A549 (cell line): ENCODE measurements around the gene SEMA4B. TPM values are rescaled to one million over a fixed set of nuclear protein-coding genes. Genes with fewer than 3 reads are reported as not detected.

Experiments
- ATAC-seq, 2 experiments: fragments of 200-7000 bp in 1 of 2; fragments of >200 bp in 1 of 2; cut with Nextera tagmentation in 1 of 2; cut with Tn5 transposase in 1 of 2; 3 replicates each; pipeline versions ENCODE4 v1.8.0 to v1.9.1; 2018 to 2020; ENCODE audit warnings: mild to moderate bottlenecking in 1 of 2, moderate library complexity in 1 of 2
- CTCF ChIA-PET: fragments of 300-600 bp; sonication (Branson Sonifier 250); formaldehyde crosslinking; extraction: SDS; loops from one replicate; lab custom pipeline; 2021; ENCODE audit warnings: antibody characterized with exemption, inconsistent platforms; lab: Yijun Ruan, JAX
- POLR2A ChIA-PET: fragments of 350-600 bp; formaldehyde crosslinking; extraction: SDS; loops from one replicate; lab custom pipeline; 2021; ENCODE audit warnings: antibody characterized with exemption, inconsistent platforms; lab: Yijun Ruan, JAX
- DNase-seq, 2 experiments: peaks; one replicate each; pipeline versions ENCODE4 v3.0.0 to v3.0.0-alpha.2; 2011 to 2016; ENCODE audit warnings: low read depth in 1 of 2, low spot score in 1 of 2
- FAIRE-seq: peaks from 2 replicates; lab custom pipeline; 2011; peaks lifted over from hg19 to GRCh38; lab: Jason Lieb, UNC
- H3K27ac ChIP-seq, 2 experiments: fragments of >200 bp; sonication (Bioruptor Twin); formaldehyde crosslinking; 3 replicates each; pipeline ENCODE4 v1.5.1; 2016 to 2017
- H3K4me1 ChIP-seq: fragments of >200 bp; sonication (Bioruptor Twin); formaldehyde crosslinking; 3 replicates; pipeline ENCODE4 v1.6.1; 2016
- H3K4me2 ChIP-seq: fragments of >200 bp; sonication (Bioruptor Twin); formaldehyde crosslinking; 3 replicates; pipeline ENCODE4 v1.6.1; 2016
- H3K4me3 ChIP-seq: fragments of >200 bp; sonication (Bioruptor Twin); formaldehyde crosslinking; 3 replicates; pipeline ENCODE4 v1.5.1; 2016
- H3K9me3 ChIP-seq: fragments of >200 bp; sonication (Bioruptor Twin); formaldehyde crosslinking; 3 replicates; pipeline ENCODE4 v1.6.1; 2016
- CBX2 ChIP-seq: fragments of 200-600 bp; sonication (generic); IDR thresholded peaks from 2 replicates; pipeline ENCODE4 v1.6.1; 2016; ENCODE audit warnings: low read depth, mild to moderate bottlenecking, borderline replicate concordance
- CHD2 ChIP-seq: fragments of 150-350 bp; IDR thresholded peaks from 2 replicates; pipeline ENCODE4 v1.6.1; 2014; ENCODE audit warnings: low read length; ENCODE audit not compliant: partially characterized antibody
- CHD4 ChIP-seq: fragments of 200-600 bp; sonication (generic); IDR thresholded peaks from 2 replicates; pipeline ENCODE4 v1.6.1; 2016; ENCODE audit warnings: antibody characterized with exemption, mild to moderate bottlenecking, borderline replicate concordance
- HDAC2 ChIP-seq: fragments of 200-600 bp; sonication (generic); IDR thresholded peaks from 2 replicates; pipeline ENCODE4 v1.6.1; 2016
- JUNB ChIP-seq: fragments of >200 bp; sonication (Bioruptor Twin); formaldehyde crosslinking; IDR thresholded peaks from 2 replicates; pipeline ENCODE4 v1.6.1; 2016
- MAFK ChIP-seq: fragments of 450-650 bp; IDR thresholded peaks from 2 replicates; pipeline ENCODE4 v1.6.1; 2014; ENCODE audit not compliant: partially characterized antibody
- NFE2L2 ChIP-seq: fragments of 150-350 bp; conservative IDR thresholded peaks from 2 replicates; pipeline ENCODE4 v1.6.1; 2014; ENCODE audit warnings: low read length
- POLR2A ChIP-seq: IDR thresholded peaks from 2 replicates; pipeline ENCODE4 v1.6.1; 2012; ENCODE audit warnings: mild to moderate bottlenecking, low read length
- POLR2AphosphoS2 ChIP-seq: conservative IDR thresholded peaks from 2 replicates; pipeline ENCODE4 v1.6.1; 2012; ENCODE audit warnings: low read length, improper control_type of control experiment, inconsistent platforms
- SMC3 ChIP-seq: fragments of >200 bp; sonication (Bioruptor Twin); formaldehyde crosslinking; IDR thresholded peaks from 3 replicates; pipeline ENCODE4 v1.6.1; 2018; ENCODE audit warnings: inconsistent platforms
- TFCP2L1 ChIP-seq: fragments of 250-450 bp; sonication (Bioruptor Pico); IDR thresholded peaks from 2 replicates; pipeline ENCODE4 v1.5.0; 2021; ENCODE audit warnings: mild to moderate bottlenecking
- ZC3H11A ChIP-seq: fragments of 450-650 bp; IDR thresholded peaks from 2 replicates; pipeline ENCODE4 v1.6.1; 2014; ENCODE audit warnings: antibody characterized with exemption, mild to moderate bottlenecking
- WGBS: methylation state at CpG from one replicate; pipeline ENCODE4 v1.1.6; 2017; ENCODE audit errors: missing lambda C conversion rate; 5-methylcytosine and 5-hydroxymethylcytosine counted together
- polyA plus RNA-seq, 4 experiments: library from polyadenylated mRNA; depleted of rRNA in 3 of 4; stranded (reverse); fragments of >200 nt; fragmentation: RNase III in 1 of 4; extraction: RNeasy Plus Mini Kit Qiagen cat#74134 plus additional on column Dnase treatment in 1 of 4; gene quantifications; 2 replicates in 3 of 4; 3 replicates in 1 of 4; pipeline ENCODE4 v1.2.3, GENCODE V29; 2011 to 2017
- TF ChIP-seq, protein P1 (sequence below): fragments of 250-450 bp; sonication (Bioruptor Pico); IDR thresholded peaks from 2 replicates; pipeline ENCODE4 v1.5.0; 2021; ENCODE audit warnings: mild to moderate bottlenecking, moderate library complexity, borderline replicate concordance
- TF ChIP-seq, protein P2 (sequence below): IDR thresholded peaks from 2 replicates; pipeline ENCODE4 v1.6.1; 2012; ENCODE audit warnings: low read depth, borderline replicate concordance
- TF ChIP-seq, protein P3 (sequence below): fragments of 200-600 bp; sonication (generic); IDR thresholded peaks from 2 replicates; pipeline ENCODE4 v1.6.1; 2016; ENCODE audit warnings: antibody characterized with exemption, mild to moderate bottlenecking, moderate library complexity
- TF ChIP-seq, protein P4 (sequence below): fragments of 450-650 bp; IDR thresholded peaks from 2 replicates; pipeline ENCODE4 v1.6.1; 2014; ENCODE audit warnings: antibody characterized with exemption

The SEMA4B gene
- polyA plus RNA-seq, 2 of the 4 experiments (the other 2 are of a cell fraction), result 45.3 to 47.1 TPM

DNA sequence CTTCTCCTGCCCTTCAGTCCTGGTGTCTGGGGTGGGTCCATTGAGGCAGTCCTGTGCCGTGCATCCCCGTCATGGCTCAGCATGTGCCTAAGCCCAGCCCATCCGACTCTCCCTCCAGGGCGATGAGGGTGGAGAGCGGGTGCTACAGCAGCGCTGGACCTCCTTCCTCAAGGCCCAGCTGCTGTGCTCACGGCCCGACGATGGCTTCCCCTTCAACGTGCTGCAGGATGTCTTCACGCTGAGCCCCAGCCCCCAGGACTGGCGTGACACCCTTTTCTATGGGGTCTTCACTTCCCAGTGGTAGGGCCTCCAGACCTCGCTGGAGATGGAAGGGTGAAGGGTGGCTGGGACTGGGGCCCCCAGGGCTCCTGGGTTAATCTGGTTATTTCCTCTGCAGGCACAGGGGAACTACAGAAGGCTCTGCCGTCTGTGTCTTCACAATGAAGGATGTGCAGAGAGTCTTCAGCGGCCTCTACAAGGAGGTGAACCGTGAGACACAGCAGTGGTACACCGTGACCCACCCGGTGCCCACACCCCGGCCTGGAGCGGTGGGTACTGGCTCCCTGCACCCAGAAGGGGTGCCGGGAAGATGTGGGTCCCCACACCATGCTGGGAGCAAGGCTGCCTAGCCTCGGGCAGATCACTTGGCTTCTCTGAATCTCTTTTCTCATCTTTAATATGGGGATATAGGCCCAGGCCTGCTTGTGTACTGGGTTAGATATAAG, 22.5 kb downstream of the SEMA4B start:
- no peak for ATAC-seq
- Histone ChIP-seq H3K4me2 (no peak overlapping the region), H3K9me3 (no peaks in the 10 kb centered on the region), H3K4me3 (no peak overlapping the region), H3K4me1 (peaks cover 25% of the 10 kb centered on the region), H3K27ac (no peak overlapping the region)
- no peak for TF ChIP-seq ZC3H11A
- TF ChIP-seq NFE2L2, result no peak
- no peak for TF ChIP-seq JUNB
- TF ChIP-seq SMC3, result no peak
- no peak for TF ChIP-seq CHD4
- TF ChIP-seq, protein P1, sequence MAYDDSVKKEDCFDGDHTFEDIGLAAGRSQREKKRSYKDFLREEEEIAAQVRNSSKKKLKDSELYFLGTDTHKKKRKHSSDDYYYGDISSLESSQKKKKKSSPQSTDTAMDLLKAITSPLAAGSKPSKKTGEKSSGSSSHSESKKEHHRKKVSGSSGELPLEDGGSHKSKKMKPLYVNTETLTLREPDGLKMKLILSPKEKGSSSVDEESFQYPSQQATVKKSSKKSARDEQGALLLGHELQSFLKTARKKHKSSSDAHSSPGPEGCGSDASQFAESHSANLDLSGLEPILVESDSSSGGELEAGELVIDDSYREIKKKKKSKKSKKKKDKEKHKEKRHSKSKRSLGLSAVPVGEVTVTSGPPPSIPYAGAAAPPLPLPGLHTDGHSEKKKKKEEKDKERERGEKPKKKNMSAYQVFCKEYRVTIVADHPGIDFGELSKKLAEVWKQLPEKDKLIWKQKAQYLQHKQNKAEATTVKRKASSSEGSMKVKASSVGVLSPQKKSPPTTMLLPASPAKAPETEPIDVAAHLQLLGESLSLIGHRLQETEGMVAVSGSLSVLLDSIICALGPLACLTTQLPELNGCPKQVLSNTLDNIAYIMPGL (CRISPR knock-in tag), result no peak
- no peak for TF ChIP-seq POLR2AphosphoS2
- no peak for TF ChIP-seq HDAC2
- TF ChIP-seq MAFK, result no peak
- CTCF ChIA-PET, result interaction anchor here (0.6 to 36.4 kb wide), 10 partner anchors 8 to 176 kb away, joined by 3 to 732 read pairs (median 66); partner anchors contain the start of genes CIB1, GDPGP1, SEMA4B and TTLL13
- no peak for DNase-seq
- POLR2A ChIA-PET, result interaction anchor here (2.3 kb wide), 1 partner anchor 10 kb away, joined by 5 read pairs; the partner anchor contains the start of genes CIB1 and GDPGP1
- FAIRE-seq, result no peak
- 92% methylated on average over 22 of the region's 22 CpGs for WGBS

DNA sequence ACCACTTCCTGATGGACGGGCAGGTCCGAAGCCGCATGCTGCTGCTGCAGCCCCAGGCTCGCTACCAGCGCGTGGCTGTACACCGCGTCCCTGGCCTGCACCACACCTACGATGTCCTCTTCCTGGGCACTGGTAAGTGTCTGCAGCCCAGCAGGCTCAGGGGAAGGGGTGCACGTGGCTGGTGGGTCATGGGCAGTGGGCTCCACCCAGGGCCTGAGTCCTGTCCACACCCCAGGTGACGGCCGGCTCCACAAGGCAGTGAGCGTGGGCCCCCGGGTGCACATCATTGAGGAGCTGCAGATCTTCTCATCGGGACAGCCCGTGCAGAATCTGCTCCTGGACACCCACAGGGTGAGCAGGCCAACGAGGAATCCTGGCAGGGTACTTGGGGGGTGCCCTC, 23.9 kb downstream of the SEMA4B start:
- ATAC-seq, result no peak
- POLR2A ChIA-PET, result no interaction called here
- 92% methylated on average over 17 of the region's 17 CpGs for WGBS
- Histone ChIP-seq H3K27ac (no peak overlapping the region), H3K4me3 (no peak overlapping the region), H3K4me1 (peaks cover 14% of the 10 kb centered on the region), H3K4me2 (no peak overlapping the region), H3K9me3 (no peaks in the 10 kb centered on the region)
- TF ChIP-seq, protein P2, sequence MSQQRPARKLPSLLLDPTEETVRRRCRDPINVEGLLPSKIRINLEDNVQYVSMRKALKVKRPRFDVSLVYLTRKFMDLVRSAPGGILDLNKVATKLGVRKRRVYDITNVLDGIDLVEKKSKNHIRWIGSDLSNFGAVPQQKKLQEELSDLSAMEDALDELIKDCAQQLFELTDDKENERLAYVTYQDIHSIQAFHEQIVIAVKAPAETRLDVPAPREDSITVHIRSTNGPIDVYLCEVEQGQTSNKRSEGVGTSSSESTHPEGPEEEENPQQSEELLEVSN, result no peak
- TF ChIP-seq, protein P3, sequence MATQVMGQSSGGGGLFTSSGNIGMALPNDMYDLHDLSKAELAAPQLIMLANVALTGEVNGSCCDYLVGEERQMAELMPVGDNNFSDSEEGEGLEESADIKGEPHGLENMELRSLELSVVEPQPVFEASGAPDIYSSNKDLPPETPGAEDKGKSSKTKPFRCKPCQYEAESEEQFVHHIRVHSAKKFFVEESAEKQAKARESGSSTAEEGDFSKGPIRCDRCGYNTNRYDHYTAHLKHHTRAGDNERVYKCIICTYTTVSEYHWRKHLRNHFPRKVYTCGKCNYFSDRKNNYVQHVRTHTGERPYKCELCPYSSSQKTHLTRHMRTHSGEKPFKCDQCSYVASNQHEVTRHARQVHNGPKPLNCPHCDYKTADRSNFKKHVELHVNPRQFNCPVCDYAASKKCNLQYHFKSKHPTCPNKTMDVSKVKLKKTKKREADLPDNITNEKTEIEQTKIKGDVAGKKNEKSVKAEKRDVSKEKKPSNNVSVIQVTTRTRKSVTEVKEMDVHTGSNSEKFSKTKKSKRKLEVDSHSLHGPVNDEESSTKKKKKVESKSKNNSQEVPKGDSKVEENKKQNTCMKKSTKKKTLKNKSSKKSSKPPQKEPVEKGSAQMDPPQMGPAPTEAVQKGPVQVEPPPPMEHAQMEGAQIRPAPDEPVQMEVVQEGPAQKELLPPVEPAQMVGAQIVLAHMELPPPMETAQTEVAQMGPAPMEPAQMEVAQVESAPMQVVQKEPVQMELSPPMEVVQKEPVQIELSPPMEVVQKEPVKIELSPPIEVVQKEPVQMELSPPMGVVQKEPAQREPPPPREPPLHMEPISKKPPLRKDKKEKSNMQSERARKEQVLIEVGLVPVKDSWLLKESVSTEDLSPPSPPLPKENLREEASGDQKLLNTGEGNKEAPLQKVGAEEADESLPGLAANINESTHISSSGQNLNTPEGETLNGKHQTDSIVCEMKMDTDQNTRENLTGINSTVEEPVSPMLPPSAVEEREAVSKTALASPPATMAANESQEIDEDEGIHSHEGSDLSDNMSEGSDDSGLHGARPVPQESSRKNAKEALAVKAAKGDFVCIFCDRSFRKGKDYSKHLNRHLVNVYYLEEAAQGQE, result no peak
- TF ChIP-seq ZC3H11A, result no peak
- no peak for TF ChIP-seq CBX2
- no peak for TF ChIP-seq POLR2A
- no peak for TF ChIP-seq TFCP2L1 (CRISPR knock-in tag)
- no peak for TF ChIP-seq CHD2
- TF ChIP-seq, protein P4, sequence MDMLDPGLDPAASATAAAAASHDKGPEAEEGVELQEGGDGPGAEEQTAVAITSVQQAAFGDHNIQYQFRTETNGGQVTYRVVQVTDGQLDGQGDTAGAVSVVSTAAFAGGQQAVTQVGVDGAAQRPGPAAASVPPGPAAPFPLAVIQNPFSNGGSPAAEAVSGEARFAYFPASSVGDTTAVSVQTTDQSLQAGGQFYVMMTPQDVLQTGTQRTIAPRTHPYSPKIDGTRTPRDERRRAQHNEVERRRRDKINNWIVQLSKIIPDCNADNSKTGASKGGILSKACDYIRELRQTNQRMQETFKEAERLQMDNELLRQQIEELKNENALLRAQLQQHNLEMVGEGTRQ, result no peak
- no peak for DNase-seq
- CTCF ChIA-PET, result interaction anchor here (0.8 to 36.4 kb wide), 5 partner anchors 8 to 465 kb away, joined by 3 to 732 read pairs (median 7); no protein-coding TSS in a partner anchor
- no peak for FAIRE-seq
